Hepatocyte (in vitro differentiated cells): Measurements from ENCODE around the gene RCBTB1. TPM values are rescaled to one million over a fixed set of nuclear protein-coding genes. Genes with fewer than 3 reads are reported as not detected.
"Not testable (repeated sequence)": the region's sequence is repeated elsewhere in the genome, so short reads cannot be mapped to it uniquely, and the experiment has no call there.

Source experiments
- DNase-seq: peaks from one replicate; pipeline ENCODE4 v3.0.0-alpha.2; 2016; ENCODE audit warnings: low spot score
- H2AFZ ChIP-seq: fragments of 200-600 bp; sonication (generic); 2 replicates; pipeline ENCODE4 v1.6.0; 2016; ENCODE audit warnings: antibody characterized with exemption, mild to moderate bottlenecking
- H3K27ac ChIP-seq: fragments of 200-600 bp; sonication (generic); 2 replicates; pipeline ENCODE4 v1.5.1; 2016; ENCODE audit warnings: mild to moderate bottlenecking
- H3K27me3 ChIP-seq: fragments of 200-600 bp; sonication (generic); 2 replicates; pipeline ENCODE4 v1.6.1; 2016
- H3K36me3 ChIP-seq: fragments of 200-600 bp; sonication (generic); replicated peaks from 2 replicates; pipeline ENCODE4 v1.5.1; 2016; ENCODE audit warnings: low read depth; ENCODE audit not compliant: insufficient read depth
- H3K4me1 ChIP-seq: fragments of 200-600 bp; sonication (generic); 2 replicates; pipeline ENCODE4 v1.5.1; 2016; ENCODE audit warnings: mild to moderate bottlenecking, moderate library complexity; ENCODE audit not compliant: insufficient read depth
- H3K4me2 ChIP-seq: fragments of 200-600 bp; sonication (generic); 2 replicates; pipeline ENCODE4 v1.6.0; 2016
- H3K4me3 ChIP-seq: fragments of 200-600 bp; sonication (generic); 2 replicates; pipeline ENCODE4 v1.5.1; 2016; ENCODE audit warnings: mild to moderate bottlenecking
- H3K79me2 ChIP-seq: fragments of 200-600 bp; sonication (generic); 2 replicates; pipeline ENCODE4 v1.6.0; 2017; ENCODE audit warnings: mild to moderate bottlenecking
- H3K9me2 ChIP-seq: fragments of 200-600 bp; sonication (generic); replicated peaks from 2 replicates; pipeline ENCODE4 v1.6.0; 2017; ENCODE audit warnings: mild to moderate bottlenecking; ENCODE audit not compliant: insufficient read depth
- H3K9me3 ChIP-seq: fragments of 200-600 bp; sonication (generic); 2 replicates; pipeline ENCODE4 v1.5.1; 2016; ENCODE audit warnings: low read depth, mild to moderate bottlenecking
- H4K20me1 ChIP-seq: fragments of 200-600 bp; sonication (generic); 2 replicates; pipeline ENCODE4 v1.6.0; 2016; ENCODE audit warnings: mild to moderate bottlenecking; ENCODE audit not compliant: insufficient read depth, poor library complexity, severe bottlenecking
- EZH2 ChIP-seq: fragments of 200-600 bp; sonication (generic); IDR thresholded peaks from 2 replicates; pipeline ENCODE4 v1.6.1; 2016; ENCODE audit warnings: antibody characterized with exemption, mild to moderate bottlenecking, borderline replicate concordance
- EZH2phosphoT487 ChIP-seq: fragments of 200-600 bp; sonication (generic); IDR thresholded peaks from one replicate; pipeline ENCODE4 v1.6.1; 2018; ENCODE audit warnings: antibody characterized with exemption, mild to moderate bottlenecking, low read depth, moderate library complexity; ENCODE audit not compliant: unreplicated experiment, severe bottlenecking
- WGBS: methylation state at CpG from one replicate; pipeline ENCODE4 v1.1.6; 2016; ENCODE audit warnings: low lambda C conversion rate; ENCODE audit errors: missing lambda C conversion rate; 5-methylcytosine and 5-hydroxymethylcytosine counted together
- polyA plus RNA-seq: library from polyadenylated mRNA; unstranded; fragments of >200 nt; fragmentation: Nextera tagmentation; extraction: Ambion mirVana; gene quantifications from 2 replicates; pipeline ENCODE4 v1.2.1, GENCODE V29; 2016
- total RNA-seq: library from RNA; depleted of rRNA; stranded (reverse); fragments of >200 nt; gene quantifications from 2 replicates; pipeline ENCODE4 v1.2.3, GENCODE V29; 2014
- TF ChIP-seq, protein P1 (sequence below): fragments of 200-600 bp; sonication (generic); IDR thresholded peaks from 2 replicates; pipeline ENCODE4 v1.5.1; 2016; ENCODE audit warnings: antibody characterized with exemption, mild to moderate bottlenecking; ENCODE audit not compliant: poor library complexity

Gene RCBTB1
- total and polyA plus RNA-seq, 2 experiments from 2014 or later: 14.6 to 25.1 TPM

DNA sequence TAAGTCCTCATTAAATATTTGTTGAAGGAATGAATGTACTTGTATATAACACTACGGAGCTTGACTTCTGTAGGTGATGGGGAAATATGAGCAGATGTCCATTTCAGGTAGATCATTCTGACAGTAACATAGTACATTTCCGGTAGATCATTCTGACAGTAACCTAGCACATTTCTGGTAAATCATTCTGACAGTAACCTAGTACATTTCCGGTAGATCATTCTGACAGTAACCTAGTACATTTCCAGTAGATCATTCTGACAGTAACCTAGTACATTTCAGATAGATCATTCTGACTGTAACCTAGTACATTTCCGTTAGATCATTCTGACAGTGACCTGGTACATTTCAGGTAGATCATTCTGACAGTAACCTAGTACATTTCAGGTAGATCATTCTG lies 87.2 kb downstream of the RCBTB1 start:
- WGBS: 89% methylated on average over 4 of the region's 4 CpGs
- H3K27me3 ChIP-seq: no peaks in the 10 kb centered on the region
- H3K4me2 ChIP-seq: no peak overlapping the region
- no peaks in the 10 kb centered on the region for H3K9me3 ChIP-seq
- peaks cover 3% of the 10 kb centered on the region for H3K4me1 ChIP-seq
- H4K20me1 ChIP-seq: no peaks in the 10 kb centered on the region
- no peaks in the 10 kb centered on the region for H3K36me3 ChIP-seq
- H3K9me2 ChIP-seq: no peaks in the 10 kb centered on the region
- no peak for DNase-seq
- TF ChIP-seq EZH2 (no peak), EZH2phosphoT487 (no peak)
- TF ChIP-seq, protein P1, sequence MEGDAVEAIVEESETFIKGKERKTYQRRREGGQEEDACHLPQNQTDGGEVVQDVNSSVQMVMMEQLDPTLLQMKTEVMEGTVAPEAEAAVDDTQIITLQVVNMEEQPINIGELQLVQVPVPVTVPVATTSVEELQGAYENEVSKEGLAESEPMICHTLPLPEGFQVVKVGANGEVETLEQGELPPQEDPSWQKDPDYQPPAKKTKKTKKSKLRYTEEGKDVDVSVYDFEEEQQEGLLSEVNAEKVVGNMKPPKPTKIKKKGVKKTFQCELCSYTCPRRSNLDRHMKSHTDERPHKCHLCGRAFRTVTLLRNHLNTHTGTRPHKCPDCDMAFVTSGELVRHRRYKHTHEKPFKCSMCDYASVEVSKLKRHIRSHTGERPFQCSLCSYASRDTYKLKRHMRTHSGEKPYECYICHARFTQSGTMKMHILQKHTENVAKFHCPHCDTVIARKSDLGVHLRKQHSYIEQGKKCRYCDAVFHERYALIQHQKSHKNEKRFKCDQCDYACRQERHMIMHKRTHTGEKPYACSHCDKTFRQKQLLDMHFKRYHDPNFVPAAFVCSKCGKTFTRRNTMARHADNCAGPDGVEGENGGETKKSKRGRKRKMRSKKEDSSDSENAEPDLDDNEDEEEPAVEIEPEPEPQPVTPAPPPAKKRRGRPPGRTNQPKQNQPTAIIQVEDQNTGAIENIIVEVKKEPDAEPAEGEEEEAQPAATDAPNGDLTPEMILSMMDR: no peak
- H2AFZ ChIP-seq: no peak overlapping the region
- no peak overlapping the region for H3K27ac ChIP-seq
- H3K79me2 ChIP-seq: no peaks in the 10 kb centered on the region
- no peak overlapping the region for H3K4me3 ChIP-seq

DNA sequence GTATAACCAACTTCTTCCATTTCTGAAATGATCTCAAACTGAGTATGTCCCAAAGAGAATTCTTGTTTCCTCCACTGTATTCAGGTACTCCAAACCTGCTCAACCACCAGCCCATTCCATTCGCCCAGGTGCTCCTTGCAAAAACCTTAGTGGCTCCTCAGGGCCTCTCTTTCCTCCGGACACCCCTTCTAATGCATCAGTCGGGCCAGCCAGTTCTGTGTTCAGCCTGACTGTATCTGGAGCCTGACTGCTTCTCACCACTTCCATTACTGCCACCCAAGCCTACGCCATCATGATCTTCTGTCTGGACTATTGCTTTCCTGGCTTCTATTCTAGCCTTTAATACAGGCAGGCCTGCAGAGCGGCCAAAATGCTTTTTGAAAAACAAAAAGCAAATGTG lies 88.1 kb downstream of the RCBTB1 start:
- DNase-seq: no peak
- Histone ChIP-seq H3K4me1 (peaks cover 3% of the 10 kb centered on the region), H3K4me3 (no peak overlapping the region), H4K20me1 (no peaks in the 10 kb centered on the region), H2AFZ (no peak overlapping the region), H3K79me2 (no peaks in the 10 kb centered on the region), H3K27ac (no peak overlapping the region), H3K27me3 (no peaks in the 10 kb centered on the region), H3K9me3 (no peaks in the 10 kb centered on the region), H3K4me2 (no peak overlapping the region), H3K36me3 (no peaks in the 10 kb centered on the region), H3K9me2 (no peaks in the 10 kb centered on the region)
- TF ChIP-seq EZH2 (no peak), EZH2phosphoT487 (no peak)
- TF ChIP-seq, protein P1: no peak
- WGBS: 93% methylated on average over 5 of the region's 5 CpGs

DNA sequence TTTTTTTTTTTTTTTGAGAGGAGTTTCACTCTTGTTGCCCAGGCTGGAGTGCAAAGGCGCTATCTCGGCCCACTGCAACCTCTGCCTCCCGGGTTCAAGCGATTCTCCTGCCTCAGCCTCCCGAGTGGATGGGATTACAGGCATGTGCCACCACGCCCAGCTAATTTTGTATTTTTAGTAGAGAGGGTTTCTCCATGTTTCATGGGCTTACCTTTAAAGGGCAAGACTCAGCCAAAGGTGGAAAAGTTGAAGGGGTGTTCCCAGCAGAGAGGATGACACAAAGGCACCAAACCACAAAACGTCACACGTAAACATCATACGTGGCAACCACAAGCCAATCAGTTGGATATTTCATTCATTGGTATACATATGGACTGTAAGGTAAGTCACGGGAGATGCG lies 88.5 kb downstream of the RCBTB1 start:
- H2AFZ ChIP-seq, H3K79me2 ChIP-seq, H3K4me1 ChIP-seq, H3K36me3 ChIP-seq, H3K4me3 ChIP-seq, H3K27me3 ChIP-seq, H3K9me2 ChIP-seq, H3K9me3 ChIP-seq, DNase-seq, H4K20me1 ChIP-seq: not testable (repeated sequence)
- Histone ChIP-seq H3K27ac (peak overlapping the region; percentile 98), H3K4me2 (peak overlapping the region; percentile 88)
- 92% methylated on average over 11 of the region's 11 CpGs for WGBS

DNA sequence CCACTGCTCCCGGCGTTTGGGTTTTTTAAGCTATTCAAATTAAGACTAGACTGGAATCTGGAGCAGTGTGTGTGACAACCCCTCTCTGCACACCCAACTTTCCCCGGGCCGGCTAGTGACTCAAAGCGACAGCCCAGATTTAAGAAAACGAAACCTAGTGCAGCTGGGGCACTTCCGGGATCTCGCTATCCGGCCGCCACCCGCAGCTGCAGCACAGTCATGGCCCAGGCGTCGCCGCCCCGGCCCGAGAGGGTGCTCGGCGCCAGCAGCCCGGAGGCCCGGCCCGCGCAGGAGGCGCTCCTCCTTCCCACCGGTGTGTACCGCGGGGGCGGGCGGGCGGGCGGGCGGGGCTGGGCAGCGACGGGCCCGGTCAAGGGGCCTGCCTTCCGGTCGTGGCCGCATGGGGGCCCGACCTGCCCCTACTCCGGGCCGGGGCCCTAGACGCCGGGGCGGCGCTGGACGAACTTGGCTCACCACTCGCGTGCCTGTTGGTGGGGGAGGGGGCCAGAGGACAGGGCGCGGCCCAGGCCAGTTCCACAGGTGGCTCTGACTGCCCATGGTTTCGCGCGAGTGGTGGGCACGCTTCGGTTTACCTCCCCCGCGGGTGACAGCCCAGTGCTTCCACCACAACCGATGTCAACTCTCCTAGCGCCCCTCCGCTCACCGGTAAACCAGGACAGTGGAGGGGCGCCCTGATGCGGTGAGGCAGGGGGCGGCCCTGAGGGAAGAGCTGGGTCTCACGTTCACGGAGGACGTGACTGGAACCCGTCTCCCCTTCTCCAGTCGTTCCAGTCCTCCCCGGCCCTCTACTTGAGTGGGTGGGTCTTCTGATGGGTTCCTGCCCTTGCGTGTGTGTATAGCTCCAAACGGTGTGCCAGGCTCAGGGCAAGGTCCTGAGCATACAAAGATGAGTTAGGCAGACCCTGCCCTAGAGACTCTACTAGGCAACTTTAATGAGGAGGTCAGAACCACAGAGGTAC lies 89.3 kb downstream of the RCBTB1 start, which contains the start of gene PHF11:
Gene PHF11 (plus strand): TSS at position 171 of the 980 bp plus-strand sequence. CDS start 49 bp downstream, at position 220.
- Histone ChIP-seq H2AFZ (peak within 1 kb of the TSS; percentile 100), H3K4me1 (peaks cover 3% of the 10 kb centered on the region), H3K79me2 (no peaks in the 10 kb centered on the region), H3K4me2 (peak within 1 kb of the TSS; percentile 88), H3K9me3 (no peaks in the 10 kb centered on the region), H4K20me1 (no peaks in the 10 kb centered on the region), H3K9me2 (no peaks in the 10 kb centered on the region), H3K4me3 (peak within 1 kb of the TSS; percentile 84), H3K36me3 (no peaks in the 10 kb centered on the region), H3K27ac (peak within 1 kb of the TSS; percentile 98), H3K27me3 (no peaks in the 10 kb centered on the region)
- 7% methylated on average over 42 of the region's 71 CpGs for WGBS
- DNase-seq: peak; percentile 86
- TF ChIP-seq EZH2phosphoT487: no peak
- TF ChIP-seq, protein P1: no peak
- TF ChIP-seq EZH2: no peak
